IPS DF 4.7 (cell line): Measurements from ENCODE around the gene ZRANB1.

Experiments
- DNase-seq: peaks from one replicate; pipeline ENCODE4 v3.0.0-alpha.2; 2013; ENCODE audit warnings: low spot score; ENCODE audit errors: extremely low read depth

The ZRANB1 gene

DNA sequence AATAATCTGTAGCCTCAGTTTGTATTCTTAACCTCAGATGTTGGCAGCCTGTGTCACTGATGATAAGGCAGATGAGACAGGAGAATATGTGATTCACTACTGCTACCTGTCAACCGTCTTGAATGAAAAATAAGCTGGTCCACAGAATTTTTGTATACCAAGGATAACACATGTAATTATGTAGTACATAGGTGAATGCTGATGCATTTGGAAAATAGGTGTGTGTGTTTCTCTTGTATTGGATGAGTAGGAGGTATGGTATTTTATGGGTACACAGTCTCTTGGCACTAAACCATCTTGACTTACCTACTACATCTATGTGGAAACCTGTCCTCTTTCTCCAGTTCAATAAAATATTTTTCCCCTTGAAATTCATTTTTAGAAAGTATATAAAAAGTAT is 20.7 kb upstream of the ZRANB1 start:
- DNase-seq = no peak

DNA sequence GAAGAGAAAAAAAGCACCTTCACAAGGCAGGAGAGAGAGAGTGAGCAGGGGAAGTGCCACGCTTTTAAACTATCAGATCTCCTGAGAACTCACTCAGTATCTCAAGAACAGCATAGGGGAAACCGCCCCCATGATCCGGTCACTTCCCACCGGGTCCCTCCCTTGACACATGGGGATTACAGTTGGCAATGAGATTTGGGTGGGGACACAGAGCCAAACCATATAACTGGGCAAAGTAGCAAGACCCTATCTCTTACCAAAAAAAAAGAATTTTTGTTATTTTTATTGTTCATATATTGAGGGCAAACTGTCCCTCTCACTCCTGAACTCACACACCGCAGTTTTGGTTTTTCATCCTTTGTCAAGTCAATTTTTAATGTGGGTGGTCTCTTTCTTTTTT is 18.2 kb upstream of the ZRANB1 start:
- DNase-seq = no peak

GRCh38 chr10:124926548-124926947 is 15.4 kb upstream of the ZRANB1 start:
- no peak for DNase-seq

DNA sequence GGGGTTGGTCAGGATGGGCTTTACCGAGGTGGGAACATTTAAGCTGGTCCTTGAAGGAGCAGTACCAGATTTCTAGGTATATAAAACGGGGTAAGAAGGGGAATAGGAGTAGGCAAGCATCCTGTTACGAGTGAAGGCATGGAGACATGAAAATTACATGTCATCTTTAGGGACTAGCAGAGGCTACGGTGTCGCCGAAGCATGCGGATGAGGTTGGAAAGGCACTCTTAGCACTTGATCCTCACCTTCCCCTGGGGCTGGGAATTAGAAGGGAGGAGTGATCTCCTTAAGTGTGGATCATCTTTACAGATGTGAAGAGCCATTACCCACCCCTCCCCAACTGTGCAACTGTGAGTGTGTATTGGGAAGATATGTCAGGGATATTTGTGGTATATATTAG is 13.8 kb upstream of the ZRANB1 start:
- no peak for DNase-seq

DNA sequence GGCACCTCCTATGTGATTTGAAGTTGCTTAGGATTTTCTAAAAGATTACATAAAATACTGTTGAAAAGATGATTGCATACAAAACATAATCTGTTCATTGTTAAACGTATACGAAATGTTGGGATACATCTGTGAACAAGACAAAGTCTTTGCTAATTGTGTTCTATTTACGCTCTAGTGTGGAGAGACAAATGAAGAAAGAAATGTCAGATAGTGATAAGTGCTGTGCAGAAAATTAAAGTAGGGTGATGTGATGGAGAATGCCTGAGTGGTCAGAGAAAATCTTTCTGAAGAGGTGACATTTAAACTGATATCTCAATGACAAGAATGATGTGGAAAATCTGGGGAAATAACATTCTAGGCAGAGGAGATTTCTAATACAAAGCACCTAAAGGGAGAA is 13.4 kb upstream of the ZRANB1 start:
- no peak for DNase-seq

DNA sequence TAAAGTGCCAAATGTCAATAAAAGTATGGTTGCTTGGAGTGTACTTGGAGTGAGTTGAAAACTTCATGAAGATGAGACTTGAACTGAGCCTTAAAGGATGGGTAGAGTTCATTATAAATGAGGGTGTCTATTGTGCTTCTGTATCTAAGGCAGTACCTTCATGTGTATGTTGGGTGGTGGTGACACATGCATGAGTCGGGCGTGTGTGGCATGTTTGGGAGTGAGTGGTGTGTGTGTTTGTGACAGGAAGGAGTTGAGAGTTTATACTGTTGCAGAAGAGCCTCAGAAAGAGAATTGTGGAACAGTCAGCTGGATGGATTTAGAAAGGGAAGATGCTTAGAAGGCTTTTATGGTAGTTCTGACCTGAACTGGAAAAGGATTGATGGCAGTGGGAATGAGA is 6.0 kb upstream of the ZRANB1 start:
- DNase-seq = no peak

DNA sequence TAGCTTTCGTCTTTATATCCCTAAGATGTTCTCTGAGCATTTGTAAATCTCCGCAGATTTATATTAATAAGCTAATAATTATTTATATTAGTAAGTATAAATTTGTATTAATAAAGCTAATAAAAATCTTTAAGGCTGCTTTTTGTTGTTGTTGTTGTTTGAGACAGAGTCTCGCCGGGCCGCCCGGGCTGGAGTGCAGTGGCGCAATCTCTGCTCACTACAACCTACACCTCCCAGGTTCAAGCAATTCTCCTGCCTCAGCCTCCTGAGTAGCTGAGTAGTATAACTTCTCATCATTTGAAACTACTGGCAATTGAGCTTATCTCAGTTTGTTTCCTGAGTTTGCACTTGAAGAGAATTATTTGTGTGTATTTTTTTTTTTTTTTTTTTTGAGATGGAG is 5.1 kb upstream of the ZRANB1 start:
- DNase-seq = no peak

DNA sequence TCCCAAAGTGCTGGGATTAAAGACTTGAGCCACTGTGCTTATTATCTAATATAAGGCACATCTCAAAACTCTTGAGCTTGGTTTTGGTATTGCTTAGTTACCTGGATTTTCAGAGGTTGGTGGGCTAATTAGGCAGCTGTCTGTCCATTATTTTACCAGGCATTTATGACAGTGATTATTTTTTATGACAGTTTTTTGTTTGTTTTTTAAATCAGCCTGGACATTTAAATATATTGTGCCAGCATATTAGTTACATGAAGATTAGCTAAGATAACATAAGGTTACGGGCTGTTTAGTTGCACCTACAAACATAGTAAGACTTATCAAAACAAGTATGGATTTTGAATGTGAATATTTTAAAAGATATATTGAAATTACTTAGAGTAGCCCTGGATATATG is 2.6 kb upstream of the ZRANB1 start:
- no peak for DNase-seq

- DNase-seq = no peak
Measured at GRCh38 chr10:124942317-124943169, 620 bp downstream of the ZRANB1 start.

- no peak for DNase-seq
Measured at GRCh38 chr10:124943301-124944092, 1.6 kb downstream of the ZRANB1 start.

DNA sequence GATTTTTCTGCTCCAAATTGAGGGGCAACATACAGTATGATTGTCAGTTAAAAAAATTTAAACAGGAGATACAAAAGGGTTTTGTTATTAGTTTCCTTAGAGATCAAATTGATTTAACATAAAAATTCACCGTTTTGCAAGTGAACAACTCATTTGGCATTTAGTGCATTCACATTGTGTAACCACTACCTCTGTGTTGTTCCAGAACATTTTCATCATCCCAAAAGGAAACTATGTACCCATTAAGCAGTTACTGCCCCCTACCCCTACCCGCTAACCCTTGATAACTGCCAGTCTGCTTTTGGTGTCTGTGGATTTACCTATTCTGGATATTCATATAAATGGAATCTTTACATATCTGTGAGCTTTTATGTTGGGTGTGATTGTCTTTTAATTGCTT is 3.1 kb downstream of the ZRANB1 start:
- DNase-seq = no peak

DNA sequence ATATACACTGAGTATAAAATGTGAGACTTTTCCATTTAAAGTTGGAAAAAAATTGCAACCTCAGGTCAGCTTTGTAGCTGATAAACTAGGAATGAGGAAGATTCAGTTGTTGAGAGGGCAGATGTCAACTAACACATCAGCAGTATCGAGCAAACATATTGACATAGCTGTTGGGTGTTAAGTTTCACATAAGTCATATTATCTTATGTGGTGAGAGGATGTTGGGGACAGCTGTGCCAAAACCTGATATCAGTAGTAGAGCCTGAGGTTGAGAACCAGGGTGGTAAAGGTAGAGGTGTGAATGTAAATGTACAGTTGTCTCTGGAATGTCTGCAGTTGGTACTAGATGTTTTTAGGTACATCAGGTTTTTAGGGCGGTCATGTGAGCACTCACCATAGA is 5.0 kb downstream of the ZRANB1 start:
- no peak for DNase-seq

GRCh38 chr10:124949543-124949942 is 7.6 kb downstream of the ZRANB1 start:
- no peak for DNase-seq

- no peak for DNase-seq
Measured at GRCh38 chr10:124952123-124952522, 10.2 kb downstream of the ZRANB1 start.

- DNase-seq = no peak
Measured at GRCh38 chr10:124953421-124953820, 11.5 kb downstream of the ZRANB1 start.

DNA sequence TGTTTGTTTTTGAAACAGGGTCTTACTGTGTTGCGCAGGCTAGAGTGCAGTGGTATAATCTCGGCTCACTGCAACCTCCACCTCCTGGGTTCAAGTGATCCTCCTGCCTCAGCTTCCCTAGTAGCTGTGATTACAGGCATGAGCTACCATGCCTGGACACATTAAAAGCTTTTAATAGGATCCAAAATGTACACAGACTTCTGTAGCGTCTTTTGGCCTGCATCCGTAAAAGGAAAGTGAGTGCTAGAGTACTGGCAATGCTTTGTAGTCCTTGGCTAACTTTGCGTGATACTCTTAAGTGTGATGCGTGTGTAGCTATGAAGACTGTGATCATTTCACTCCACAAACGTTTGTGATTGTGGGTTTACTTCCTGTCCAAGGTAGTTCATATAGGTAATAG is 13.3 kb downstream of the ZRANB1 start:
- DNase-seq = no peak

DNA sequence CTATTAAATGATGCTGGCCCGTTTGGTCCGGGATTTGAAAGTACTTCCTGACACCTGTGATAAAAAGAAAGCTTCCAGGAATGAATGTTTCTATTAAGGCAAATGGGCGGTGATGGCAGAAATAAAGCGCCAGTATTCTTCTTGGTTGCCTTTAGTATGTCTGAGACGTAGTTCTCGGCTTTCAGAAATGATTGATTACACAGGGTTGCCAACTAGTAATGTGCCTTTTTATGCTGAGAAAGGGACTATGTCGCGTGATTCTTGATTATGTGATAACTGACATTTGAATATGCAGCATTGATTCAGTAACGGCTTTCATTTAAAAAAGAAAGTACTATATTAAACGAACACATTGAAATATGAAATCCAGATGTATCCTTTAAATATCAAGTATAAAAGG is 13.9 kb downstream of the ZRANB1 start:
- no peak for DNase-seq

GRCh38 chr10:124956764-124957163 is 14.8 kb downstream of the ZRANB1 start:
- no peak for DNase-seq

DNA sequence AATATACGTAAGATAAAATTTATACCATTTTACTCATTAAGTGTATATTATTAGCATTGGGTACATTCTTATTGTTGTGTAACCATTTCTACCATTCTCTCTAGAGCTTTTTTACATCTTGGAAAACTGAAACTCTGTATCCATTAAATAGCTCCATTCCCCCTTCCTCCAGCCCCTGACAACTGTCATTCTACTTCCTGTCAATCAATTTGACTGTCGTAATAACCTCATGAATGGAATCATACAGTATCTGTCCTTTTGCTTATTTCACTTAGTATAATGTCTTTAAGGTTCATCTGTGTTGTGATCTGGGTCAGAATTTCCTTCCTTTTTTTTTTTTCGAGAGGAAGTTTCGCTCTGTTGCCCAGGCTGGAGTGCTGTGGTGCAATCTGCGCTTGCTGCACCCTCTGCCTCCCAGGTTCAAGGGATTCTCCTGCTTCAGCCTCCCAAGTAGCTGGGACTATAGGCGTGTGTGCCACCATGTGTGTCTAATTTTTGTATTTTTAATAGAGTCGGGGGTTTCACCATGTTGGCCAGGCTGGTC is 15.6 kb downstream of the ZRANB1 start:
- DNase-seq = no peak

GRCh38 chr10:124959564-124959963 is 17.6 kb downstream of the ZRANB1 start:
- no peak for DNase-seq

- DNase-seq = no peak
Measured at GRCh38 chr10:124961248-124961570, 19.3 kb downstream of the ZRANB1 start.

- DNase-seq = no peak
Measured at GRCh38 chr10:124962421-124962820, 20.5 kb downstream of the ZRANB1 start.
